Lower lobe of right lung (tissue), 2 donors: ENCODE results near the gene PML. TPM values are rescaled to one million over a fixed set of nuclear protein-coding genes. Genes with fewer than 3 reads are reported as not detected.

Source experiments
- ATAC-seq, 2 donors: fragments of 200-7000 bp; cut with Tn5 transposase; one replicate each; pipeline ENCODE4 v1.9.1; 2020 to 2022; ENCODE audit warnings: mild to moderate bottlenecking in 2 of 2, moderate library complexity in 2 of 2
- DNase-seq: peaks from one replicate; pipeline ENCODE4 v3.0.0-alpha.2; 2020
- H3K27ac ChIP-seq: fragments of 200-600 bp; one replicate; pipeline ENCODE4 v1.8.0; 2022
- H3K27me3 ChIP-seq: fragments of 200-600 bp; one replicate; pipeline ENCODE4 v1.8.0; 2022; ENCODE audit warnings: low read depth
- H3K36me3 ChIP-seq: fragments of 200-600 bp; one replicate; pipeline ENCODE4 v1.8.0; 2022; ENCODE audit warnings: mild to moderate bottlenecking
- H3K4me1 ChIP-seq: fragments of 200-600 bp; one replicate; pipeline ENCODE4 v1.8.0; 2022
- H3K4me3 ChIP-seq: fragments of 200-600 bp; one replicate; pipeline ENCODE4 v1.8.0; 2022; ENCODE audit warnings: mild to moderate bottlenecking
- H3K9me3 ChIP-seq: fragments of 200-600 bp; one replicate; pipeline ENCODE4 v1.8.0; 2022
- intact Hi-C: fragments of 100-400 bp; cut with DNase I; formaldehyde crosslinking; loops from one replicate; pipeline ENCODE4 v1.11.0; 2022
- total RNA-seq: library from RNA; stranded (reverse); fragmentation: NEBNext Ultra II Directional; extraction: Animal tissue kit (Norgen Biotek cat#: 25700); gene quantifications from one replicate; pipeline ENCODE4 v1.2.1, GENCODE V29; 2021
- TF ChIP-seq, protein P1 (sequence below): fragments of 200-600 bp; IDR thresholded peaks from one replicate; pipeline ENCODE4 v1.8.0; 2022; ENCODE audit warnings: antibody characterized with exemption, mild to moderate bottlenecking
- donor health status: DM: no; HTN: yes; CAD: no; lungs with severe emphysema.

PML gene
- total RNA-seq, 1 donor from 2014 or later = 79.4 TPM

DNA sequence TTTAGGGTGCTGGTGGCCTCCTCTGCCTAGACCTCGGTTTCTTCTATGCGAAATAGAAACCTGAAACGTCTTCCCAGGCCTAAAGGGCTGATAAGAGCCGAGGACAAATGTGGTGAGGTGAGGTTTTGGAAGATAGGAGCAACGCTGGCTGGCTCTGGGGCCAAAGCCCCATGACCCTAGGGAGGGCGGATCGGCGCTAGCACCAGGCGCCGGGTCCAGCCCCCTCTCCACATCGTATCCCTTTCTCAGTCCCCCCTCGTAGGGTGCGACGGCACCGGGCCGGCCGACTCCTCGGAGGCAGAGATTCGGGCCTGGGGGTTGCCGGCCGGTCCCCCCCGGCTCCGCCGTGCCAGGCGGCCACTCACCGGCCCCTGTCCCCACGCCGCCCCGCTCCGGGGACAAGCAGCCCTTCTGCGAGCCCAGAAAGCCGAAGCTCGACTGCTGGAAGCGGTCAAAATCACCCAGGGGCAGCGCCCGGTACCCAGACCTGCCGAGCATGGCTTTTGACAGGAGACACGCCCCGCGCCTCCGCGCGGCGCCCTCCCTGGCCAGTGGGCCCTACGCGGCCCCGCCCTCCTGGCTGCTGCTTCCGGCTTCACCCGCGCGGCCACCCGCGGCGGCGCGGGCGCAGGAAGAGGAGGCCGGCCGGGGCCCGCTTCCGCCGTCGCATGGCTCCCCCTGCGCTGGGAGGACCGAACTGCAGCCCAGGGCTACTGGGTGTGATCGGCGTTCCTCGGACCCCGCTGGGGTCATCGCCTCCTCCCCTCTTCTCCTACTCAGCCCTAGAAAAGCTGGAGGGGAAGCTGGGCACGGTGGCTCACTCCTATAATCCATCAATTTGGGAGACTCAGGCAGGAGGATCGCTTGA is 2.6 kb upstream of the PML start, which contains the start of gene STOML1:
TSS of gene STOML1 (minus strand) at position 570 of the 868 bp plus-strand sequence. CDS start at position 498, 72 bp downstream.
- Histone ChIP-seq H3K9me3 (no peaks in the 10 kb centered on the region), H3K27ac (peak within 1 kb of the TSS; percentile 87), H3K4me3 (peak within 1 kb of the TSS; percentile 89), H3K4me1 (peaks cover 81% of the 10 kb centered on the region), H3K27me3 (no peaks in the 10 kb centered on the region), H3K36me3 (no peaks in the 10 kb centered on the region)
- ATAC-seq (peak; percentile 93 to 95), DNase-seq (peak; percentile 97)
- TF ChIP-seq, protein P1, sequence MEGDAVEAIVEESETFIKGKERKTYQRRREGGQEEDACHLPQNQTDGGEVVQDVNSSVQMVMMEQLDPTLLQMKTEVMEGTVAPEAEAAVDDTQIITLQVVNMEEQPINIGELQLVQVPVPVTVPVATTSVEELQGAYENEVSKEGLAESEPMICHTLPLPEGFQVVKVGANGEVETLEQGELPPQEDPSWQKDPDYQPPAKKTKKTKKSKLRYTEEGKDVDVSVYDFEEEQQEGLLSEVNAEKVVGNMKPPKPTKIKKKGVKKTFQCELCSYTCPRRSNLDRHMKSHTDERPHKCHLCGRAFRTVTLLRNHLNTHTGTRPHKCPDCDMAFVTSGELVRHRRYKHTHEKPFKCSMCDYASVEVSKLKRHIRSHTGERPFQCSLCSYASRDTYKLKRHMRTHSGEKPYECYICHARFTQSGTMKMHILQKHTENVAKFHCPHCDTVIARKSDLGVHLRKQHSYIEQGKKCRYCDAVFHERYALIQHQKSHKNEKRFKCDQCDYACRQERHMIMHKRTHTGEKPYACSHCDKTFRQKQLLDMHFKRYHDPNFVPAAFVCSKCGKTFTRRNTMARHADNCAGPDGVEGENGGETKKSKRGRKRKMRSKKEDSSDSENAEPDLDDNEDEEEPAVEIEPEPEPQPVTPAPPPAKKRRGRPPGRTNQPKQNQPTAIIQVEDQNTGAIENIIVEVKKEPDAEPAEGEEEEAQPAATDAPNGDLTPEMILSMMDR = peak; percentile 98
- intact Hi-C loops = loop anchor here (10.0 kb wide), 1 partner anchor 53 kb away; no protein-coding TSS in a partner anchor

DNA sequence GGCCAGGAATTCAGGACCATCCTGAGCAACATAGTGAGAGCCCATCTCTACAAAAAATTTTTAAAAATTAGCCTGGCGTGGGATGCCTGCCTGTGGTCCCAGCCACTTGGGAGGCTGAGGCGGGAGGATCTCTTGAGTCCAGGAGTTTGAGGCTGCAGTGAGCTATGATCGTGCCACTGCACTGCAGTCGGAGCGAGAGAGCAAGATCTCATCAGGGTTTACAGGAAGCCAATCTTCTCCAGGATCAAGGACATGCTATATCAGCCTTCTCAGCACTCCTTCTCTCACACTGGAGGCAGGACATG is 2.0 kb upstream of the PML start:
- Histone ChIP-seq H3K27ac (peak overlapping the region; percentile 87), H3K4me1 (peaks cover 81% of the 10 kb centered on the region), H3K36me3 (no peaks in the 10 kb centered on the region), H3K27me3 (no peaks in the 10 kb centered on the region), H3K9me3 (no peaks in the 10 kb centered on the region), H3K4me3 (peak overlapping the region; percentile 89)
- intact Hi-C loops = loop anchor here (10.0 kb wide), 1 partner anchor 52 kb away; no protein-coding TSS in a partner anchor
- TF ChIP-seq, protein P1 = peak; percentile 8
- DNase-seq (no peak), ATAC-seq (no peak)

DNA sequence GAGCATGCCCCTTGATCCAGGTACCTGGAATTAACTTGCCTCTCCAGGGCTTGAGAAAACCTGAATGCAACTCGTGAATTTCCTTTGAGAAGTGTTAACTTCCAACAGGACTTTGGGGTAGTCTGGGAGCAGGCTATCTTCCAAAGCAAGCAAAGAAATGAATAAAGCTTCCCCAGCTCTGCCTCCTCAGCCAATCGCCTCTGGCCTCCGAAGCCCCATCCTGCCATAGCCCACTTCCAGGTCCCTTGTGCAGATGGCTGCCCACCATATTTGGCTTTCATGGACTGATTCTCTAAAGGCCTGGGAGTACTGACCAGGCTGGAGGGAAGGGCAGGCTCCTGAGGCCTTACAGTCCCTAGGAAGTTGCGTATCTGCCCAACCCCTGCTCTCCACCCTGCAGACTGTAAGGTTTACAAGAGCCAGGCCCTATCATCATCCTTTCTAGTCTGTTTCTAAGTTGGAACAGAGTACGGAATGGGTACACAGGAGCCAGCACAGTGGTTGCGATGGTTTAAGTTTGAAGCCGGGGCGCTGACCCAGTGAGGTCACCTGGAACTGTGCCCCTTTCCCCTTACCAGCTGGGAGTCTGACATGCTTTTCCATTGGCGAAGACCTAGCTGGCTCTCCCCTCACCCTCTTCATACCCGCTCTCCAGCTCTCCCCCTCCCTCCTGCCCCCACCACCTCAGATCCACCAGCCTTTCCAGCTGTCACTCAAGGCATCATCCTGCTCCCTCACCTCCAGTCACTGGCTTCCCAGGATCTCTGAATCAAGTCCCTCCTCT is 1.1 kb upstream of the PML start:
- Histone ChIP-seq H3K27ac (peak overlapping the region; percentile 91), H3K4me1 (peaks cover 85% of the 10 kb centered on the region), H3K27me3 (no peaks in the 10 kb centered on the region), H3K36me3 (peaks cover 7% of the 10 kb centered on the region), H3K4me3 (peak overlapping the region; percentile 75), H3K9me3 (no peaks in the 10 kb centered on the region)
- TF ChIP-seq, protein P1 = no peak
- DNase-seq = no peak
- intact Hi-C loops = loop anchor here (10.0 kb wide), 1 partner anchor 51 kb away; no protein-coding TSS in a partner anchor
- ATAC-seq = no peak

DNA sequence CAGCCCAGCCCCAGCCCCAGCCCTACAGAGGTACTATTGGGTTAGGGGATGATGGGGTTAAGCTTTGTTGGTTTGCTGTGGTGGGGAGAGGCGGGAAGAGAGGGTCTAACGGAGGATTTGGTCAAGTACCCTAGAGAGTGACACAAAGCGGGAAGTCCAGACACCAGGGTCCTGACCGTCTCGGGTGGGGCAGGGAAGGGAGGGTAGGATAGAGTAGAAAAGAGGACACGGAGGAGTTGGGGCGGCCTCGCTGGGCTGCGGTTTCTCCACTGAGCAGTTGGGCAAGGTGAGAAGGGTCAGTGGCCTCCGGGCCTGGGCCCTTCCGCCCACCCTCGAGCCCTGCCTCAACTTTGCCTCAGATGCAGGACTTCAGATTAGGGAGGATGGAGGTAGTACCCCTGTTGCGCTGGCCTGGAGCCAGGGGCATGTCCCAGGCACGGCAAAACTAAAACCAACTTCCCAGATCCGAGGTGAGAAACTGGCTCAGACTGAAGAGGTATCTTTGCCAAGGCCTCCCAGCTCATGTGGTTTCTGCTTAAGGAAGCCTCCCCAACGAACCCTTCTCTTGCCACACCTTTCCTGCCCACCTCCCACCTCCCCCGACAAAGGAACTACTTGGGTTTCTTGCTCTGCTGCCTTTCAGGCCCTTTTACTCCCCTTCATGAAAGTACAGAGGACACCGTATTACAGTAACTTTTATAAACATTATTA is 551 bp downstream of the PML start:
- H3K27ac ChIP-seq = peak overlapping the region; percentile 91
- H3K9me3 ChIP-seq = no peaks in the 10 kb centered on the region
- H3K4me3 ChIP-seq = peak overlapping the region; percentile 75
- TF ChIP-seq, protein P1 = no peak
- DNase-seq = peak; percentile 61
- intact Hi-C loops = loop anchor here (10.0 kb wide), 1 partner anchor 50 kb away; no protein-coding TSS in a partner anchor
- ATAC-seq = peak; percentile 2 to 5
- peaks cover 23% of the 10 kb centered on the region for H3K36me3 ChIP-seq
- no peaks in the 10 kb centered on the region for H3K27me3 ChIP-seq
- H3K4me1 ChIP-seq = peaks cover 85% of the 10 kb centered on the region

DNA sequence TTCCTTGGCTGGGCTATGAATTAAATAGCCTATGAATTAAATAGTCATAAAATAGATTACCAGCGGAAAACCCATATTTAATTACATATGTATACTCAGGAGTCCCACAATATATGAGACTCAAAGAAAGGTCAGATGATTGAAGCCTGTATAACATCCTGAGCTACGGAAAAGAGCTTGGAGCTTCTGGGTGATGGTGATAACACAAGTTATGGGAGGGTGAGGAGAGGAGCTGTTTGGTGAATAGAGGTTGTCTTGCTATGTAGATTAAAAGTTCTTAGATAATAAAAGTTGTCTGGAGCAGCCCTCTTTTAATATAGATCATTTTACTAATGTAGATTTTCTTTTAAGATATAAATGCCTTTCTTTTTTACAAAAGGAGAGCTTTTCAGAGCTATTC is 1.8 kb downstream of the PML start:
- no peaks in the 10 kb centered on the region for H3K9me3 ChIP-seq
- TF ChIP-seq, protein P1 = no peak
- intact Hi-C loops = loop anchor here (10.0 kb wide), 1 partner anchor 49 kb away; no protein-coding TSS in a partner anchor
- peak overlapping the region; percentile 75 for H3K4me3 ChIP-seq
- peaks cover 30% of the 10 kb centered on the region for H3K36me3 ChIP-seq
- DNase-seq (no peak), ATAC-seq (no peak)
- H3K4me1 ChIP-seq = peaks cover 85% of the 10 kb centered on the region
- peak overlapping the region; percentile 64 for H3K27ac ChIP-seq
- H3K27me3 ChIP-seq = no peaks in the 10 kb centered on the region
